Measurements from ENCODE around the gene PRIMA1. TPM values are rescaled to one million over a fixed set of nuclear protein-coding genes. Genes with fewer than 3 reads are reported as not detected.

Gene PRIMA1
- total and polyA plus RNA-seq, 2 donors (not counting 1 experiment from before 2014, with no cell fraction given): not detected

DNA sequence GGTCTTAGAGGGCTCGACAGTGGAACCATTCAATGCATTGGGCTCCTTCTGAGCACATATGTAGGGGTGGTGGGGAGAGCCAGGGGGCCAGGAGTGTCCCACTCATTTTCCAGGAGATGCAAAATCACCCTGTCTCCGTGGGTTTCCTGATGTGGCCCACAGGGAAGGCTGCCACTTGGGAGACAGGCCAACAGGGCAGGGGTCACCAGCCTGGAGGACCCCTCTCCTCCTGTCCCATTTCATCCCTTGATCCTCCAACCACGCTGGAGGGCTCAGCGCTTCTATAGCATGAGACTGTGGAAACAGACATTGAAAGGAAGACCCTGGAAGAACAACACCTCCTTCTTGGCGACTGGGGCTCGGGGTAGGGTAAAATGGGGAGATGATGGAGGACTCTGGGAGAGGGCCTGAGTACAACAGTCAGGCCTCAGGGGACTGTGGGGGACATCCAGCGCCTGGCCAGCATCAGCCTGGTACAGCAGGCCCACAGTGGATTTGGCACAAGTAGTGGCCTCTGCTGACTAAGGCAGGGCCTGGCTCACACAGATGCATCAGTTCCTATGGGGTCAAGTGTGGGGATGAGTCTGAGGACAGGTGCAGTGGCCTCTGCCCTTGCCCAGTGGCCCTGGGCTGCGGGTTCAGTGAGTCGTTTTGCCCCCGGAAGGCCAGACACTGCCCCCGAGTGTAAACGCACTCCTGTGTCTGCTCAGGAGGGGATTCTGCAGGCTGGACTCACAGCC lies 68.0 kb downstream of the PRIMA1 start:
- no peak for DNase-seq (ENCODE audit: low read depth in 2 of 2)
- Histone ChIP-seq H3K4me3 (replicated peaks in 1 of 4; ENCODE audit: control extremely low read depth in 1 of 4, insufficient read depth in 1 of 4, low read depth in 3 of 4, low read length in 4 of 4) (no peak overlapping the region), H3K9ac (ENCODE audit: insufficient read depth, low read length) (no peak overlapping the region), H3K27ac (ENCODE audit: insufficient read depth, low read length) (no peak overlapping the region), H3K79me2 (ENCODE audit: control insufficient read depth, insufficient read depth, low read length) (no peaks in the 10 kb centered on the region), H3K9me3 (ENCODE audit: control insufficient read depth, insufficient read depth, low read depth, low read length) (no peaks in the 10 kb centered on the region), H2AFZ (ENCODE audit: low read length) (no peak overlapping the region), H3K4me1 (ENCODE audit: control insufficient read depth, extremely low read depth, insufficient read depth, low read length) (no peaks in the 10 kb centered on the region), H3K27me3 (ENCODE audit: control insufficient read depth, insufficient read depth, low read length) (no peaks in the 10 kb centered on the region), H3K36me3 (ENCODE audit: control insufficient read depth, insufficient read depth, low read length) (no peaks in the 10 kb centered on the region), H3K4me2 (ENCODE audit: extremely low read depth, insufficient read depth, low read length) (no peak overlapping the region), H4K20me1 (ENCODE audit: control insufficient read depth, extremely low read depth, insufficient read depth, low read length) (no peaks in the 10 kb centered on the region)
- TF ChIP-seq, protein P1, sequence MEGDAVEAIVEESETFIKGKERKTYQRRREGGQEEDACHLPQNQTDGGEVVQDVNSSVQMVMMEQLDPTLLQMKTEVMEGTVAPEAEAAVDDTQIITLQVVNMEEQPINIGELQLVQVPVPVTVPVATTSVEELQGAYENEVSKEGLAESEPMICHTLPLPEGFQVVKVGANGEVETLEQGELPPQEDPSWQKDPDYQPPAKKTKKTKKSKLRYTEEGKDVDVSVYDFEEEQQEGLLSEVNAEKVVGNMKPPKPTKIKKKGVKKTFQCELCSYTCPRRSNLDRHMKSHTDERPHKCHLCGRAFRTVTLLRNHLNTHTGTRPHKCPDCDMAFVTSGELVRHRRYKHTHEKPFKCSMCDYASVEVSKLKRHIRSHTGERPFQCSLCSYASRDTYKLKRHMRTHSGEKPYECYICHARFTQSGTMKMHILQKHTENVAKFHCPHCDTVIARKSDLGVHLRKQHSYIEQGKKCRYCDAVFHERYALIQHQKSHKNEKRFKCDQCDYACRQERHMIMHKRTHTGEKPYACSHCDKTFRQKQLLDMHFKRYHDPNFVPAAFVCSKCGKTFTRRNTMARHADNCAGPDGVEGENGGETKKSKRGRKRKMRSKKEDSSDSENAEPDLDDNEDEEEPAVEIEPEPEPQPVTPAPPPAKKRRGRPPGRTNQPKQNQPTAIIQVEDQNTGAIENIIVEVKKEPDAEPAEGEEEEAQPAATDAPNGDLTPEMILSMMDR (conservative IDR thresholded peaks at IDR 0.05 in 1 of 2, IDR thresholded peaks at IDR 0.05 in 1 of 2; ENCODE audit: low read depth in 1 of 2, low read length in 2 of 2): no peak
- no peak for TF ChIP-seq EZH2 (IDR thresholded peaks at IDR 0.05; ENCODE audit: low read length, missing control alignments)

DNA sequence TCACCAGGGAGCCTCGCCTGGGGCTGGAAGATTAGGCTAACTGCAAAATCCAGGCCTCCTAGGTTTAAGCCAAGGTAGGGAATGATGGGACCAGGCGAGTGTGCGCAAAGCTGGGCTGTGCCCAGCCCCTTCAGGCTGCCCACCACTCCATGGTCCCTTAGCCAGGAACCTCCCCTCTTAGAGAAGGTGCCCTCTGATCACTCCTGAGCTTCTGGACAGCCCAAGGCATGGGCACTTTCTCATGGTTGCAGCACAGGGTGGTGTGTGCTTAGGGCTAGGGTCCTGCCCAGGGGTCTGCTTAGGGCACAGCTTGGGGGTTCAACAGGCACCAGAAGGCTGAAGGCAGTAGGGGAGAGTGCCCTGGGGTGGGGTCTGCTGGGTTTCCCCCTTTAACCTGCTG lies 69.0 kb downstream of the PRIMA1 start:
- Histone ChIP-seq H3K4me3 (replicated peaks in 1 of 4; ENCODE audit: control extremely low read depth in 1 of 4, insufficient read depth in 1 of 4, low read depth in 3 of 4, low read length in 4 of 4) (no peak overlapping the region), H3K9ac (ENCODE audit: insufficient read depth, low read length) (no peak overlapping the region), H3K79me2 (ENCODE audit: control insufficient read depth, insufficient read depth, low read length) (no peaks in the 10 kb centered on the region), H3K9me3 (ENCODE audit: control insufficient read depth, insufficient read depth, low read depth, low read length) (no peaks in the 10 kb centered on the region), H3K27ac (ENCODE audit: insufficient read depth, low read length) (no peak overlapping the region), H3K36me3 (ENCODE audit: control insufficient read depth, insufficient read depth, low read length) (no peaks in the 10 kb centered on the region), H3K4me1 (ENCODE audit: control insufficient read depth, extremely low read depth, insufficient read depth, low read length) (no peaks in the 10 kb centered on the region), H4K20me1 (ENCODE audit: control insufficient read depth, extremely low read depth, insufficient read depth, low read length) (no peaks in the 10 kb centered on the region), H3K4me2 (ENCODE audit: extremely low read depth, insufficient read depth, low read length) (no peak overlapping the region), H3K27me3 (ENCODE audit: control insufficient read depth, insufficient read depth, low read length) (no peaks in the 10 kb centered on the region), H2AFZ (ENCODE audit: low read length) (no peak overlapping the region)
- DNase-seq (ENCODE audit: low read depth in 2 of 2): no peak
- TF ChIP-seq, protein P1 (conservative IDR thresholded peaks at IDR 0.05 in 1 of 2, IDR thresholded peaks at IDR 0.05 in 1 of 2; ENCODE audit: low read depth in 1 of 2, low read length in 2 of 2): no peak
- TF ChIP-seq EZH2 (IDR thresholded peaks at IDR 0.05; ENCODE audit: low read length, missing control alignments): no peak

DNA sequence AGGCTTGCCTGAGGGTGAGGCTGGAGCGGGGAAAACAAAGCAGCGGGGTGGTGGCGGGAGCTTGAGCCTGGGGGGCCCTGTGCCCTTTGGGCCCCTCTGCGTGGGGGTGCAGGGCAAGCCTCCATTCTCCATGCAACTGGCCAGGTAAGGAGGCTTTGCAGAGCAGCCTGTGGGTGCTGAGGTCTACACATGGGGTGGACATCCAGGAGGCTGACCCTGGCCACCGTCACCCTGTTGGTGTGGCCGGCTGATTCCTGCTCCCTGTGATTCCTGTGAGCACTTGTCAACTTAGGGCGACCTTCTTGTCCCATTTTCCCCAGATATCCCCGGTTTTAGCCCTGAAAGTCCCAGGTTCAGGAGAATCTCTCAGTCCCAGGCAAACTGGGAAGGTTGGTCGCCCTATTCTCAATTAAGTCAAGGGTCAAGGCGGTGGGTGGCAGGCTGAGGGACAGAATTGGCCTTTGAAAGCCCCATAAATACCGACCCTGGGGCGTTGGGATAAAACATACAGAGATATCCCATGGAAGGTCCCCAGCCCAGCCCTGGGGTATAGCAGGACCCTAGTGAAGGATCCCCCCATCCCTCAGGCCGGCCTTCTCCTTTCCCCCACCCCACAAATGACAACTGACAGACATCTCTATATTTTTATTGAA lies 70.5 kb downstream of the PRIMA1 start:
- Histone ChIP-seq H3K4me1 (ENCODE audit: control insufficient read depth, extremely low read depth, insufficient read depth, low read length) (no peaks in the 10 kb centered on the region), H3K27me3 (ENCODE audit: control insufficient read depth, insufficient read depth, low read length) (no peaks in the 10 kb centered on the region), H3K36me3 (ENCODE audit: control insufficient read depth, insufficient read depth, low read length) (no peaks in the 10 kb centered on the region), H3K4me2 (ENCODE audit: extremely low read depth, insufficient read depth, low read length) (no peak overlapping the region), H2AFZ (ENCODE audit: low read length) (no peak overlapping the region), H3K27ac (ENCODE audit: insufficient read depth, low read length) (no peak overlapping the region), H3K4me3 (replicated peaks in 1 of 4; ENCODE audit: control extremely low read depth in 1 of 4, insufficient read depth in 1 of 4, low read depth in 3 of 4, low read length in 4 of 4) (no peak overlapping the region), H3K9ac (ENCODE audit: insufficient read depth, low read length) (no peak overlapping the region), H3K79me2 (ENCODE audit: control insufficient read depth, insufficient read depth, low read length) (no peaks in the 10 kb centered on the region), H4K20me1 (ENCODE audit: control insufficient read depth, extremely low read depth, insufficient read depth, low read length) (no peaks in the 10 kb centered on the region), H3K9me3 (ENCODE audit: control insufficient read depth, insufficient read depth, low read depth, low read length) (no peaks in the 10 kb centered on the region)
- TF ChIP-seq, protein P1 (conservative IDR thresholded peaks at IDR 0.05 in 1 of 2, IDR thresholded peaks at IDR 0.05 in 1 of 2; ENCODE audit: low read depth in 1 of 2, low read length in 2 of 2): no peak
- TF ChIP-seq EZH2 (IDR thresholded peaks at IDR 0.05; ENCODE audit: low read length, missing control alignments): no peak
- DNase-seq (ENCODE audit: low read depth in 2 of 2): no peak

Measured in fibroblast of lung (primary cell).